Measurements from ENCODE around the gene FZD4.
"Not testable (repeated sequence)": the region's sequence is repeated elsewhere in the genome, so short reads cannot be mapped to it uniquely, and the experiment has no call there.

The FZD4 gene

GRCh38 chr11:86955361-86956120, at the start of gene FZD4:
Gene FZD4 (minus strand): TSS chr11:86955395. CDS start chr11:86955085, 310 bp downstream.
- peak; percentile 73 for DNase-seq (ENCODE audit: low spot score)

- DNase-seq (ENCODE audit: low spot score): not testable (repeated sequence)
Measured at GRCh38 chr11:87004281-87004680, 49.1 kb upstream of the FZD4 start.

DNA sequence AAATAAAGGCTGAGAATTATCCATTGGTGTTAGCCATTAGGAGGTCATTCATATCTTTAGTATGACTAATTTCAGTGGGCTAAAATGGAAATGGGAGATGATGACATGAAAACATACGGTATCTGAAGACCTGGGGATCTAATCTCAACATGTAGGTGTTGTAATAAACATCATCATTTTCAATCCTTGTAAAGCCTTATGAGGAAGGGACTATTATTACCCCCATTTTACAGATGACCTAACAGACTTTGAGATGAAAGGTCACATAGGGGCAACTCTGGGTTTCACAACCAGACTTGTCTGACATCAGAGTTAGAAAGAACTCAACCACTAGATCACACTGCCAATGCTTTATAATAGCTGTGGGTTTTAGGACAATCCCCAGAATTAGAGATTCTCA, 47.7 kb upstream of the FZD4 start:
- DNase-seq (ENCODE audit: low spot score): no peak

GRCh38 chr11:86999859-87000753, 44.9 kb upstream of the FZD4 start:
- peak; percentile 31 for DNase-seq (ENCODE audit: low spot score)

GRCh38 chr11:86999388-86999787, 44.2 kb upstream of the FZD4 start:
- DNase-seq (ENCODE audit: low spot score): no peak

GRCh38 chr11:86996953-86997570, 41.9 kb upstream of the FZD4 start:
- DNase-seq (ENCODE audit: low spot score): no peak

GRCh38 chr11:86993031-86993430, 37.8 kb upstream of the FZD4 start:
- DNase-seq (ENCODE audit: low spot score): no peak

DNA sequence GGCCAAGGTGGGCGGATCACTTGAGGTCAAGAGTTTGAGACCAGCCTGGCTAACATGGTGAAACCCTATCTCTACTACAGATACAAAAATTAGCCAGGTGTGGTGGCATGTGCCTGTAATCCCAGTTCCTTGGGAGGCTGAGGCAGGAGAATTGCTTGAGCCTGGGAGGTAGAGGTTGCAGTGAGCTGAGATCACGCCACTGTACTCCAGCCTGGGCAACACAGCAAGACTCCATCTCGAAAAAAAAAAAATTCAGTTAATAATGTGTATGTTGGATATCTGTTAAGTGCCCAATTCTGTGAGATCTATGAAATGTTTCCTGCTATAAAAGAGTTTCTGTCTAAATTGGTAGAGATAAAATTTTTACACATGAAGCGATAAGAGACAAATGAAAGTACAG, 37.1 kb upstream of the FZD4 start:
- not testable (repeated sequence) for DNase-seq (ENCODE audit: low spot score)

GRCh38 chr11:86991341-86991740, 36.1 kb upstream of the FZD4 start:
- no peak for DNase-seq (ENCODE audit: low spot score)

- no peak for DNase-seq (ENCODE audit: low spot score)
Measured at GRCh38 chr11:86990515-86990914, 35.3 kb upstream of the FZD4 start.

DNA sequence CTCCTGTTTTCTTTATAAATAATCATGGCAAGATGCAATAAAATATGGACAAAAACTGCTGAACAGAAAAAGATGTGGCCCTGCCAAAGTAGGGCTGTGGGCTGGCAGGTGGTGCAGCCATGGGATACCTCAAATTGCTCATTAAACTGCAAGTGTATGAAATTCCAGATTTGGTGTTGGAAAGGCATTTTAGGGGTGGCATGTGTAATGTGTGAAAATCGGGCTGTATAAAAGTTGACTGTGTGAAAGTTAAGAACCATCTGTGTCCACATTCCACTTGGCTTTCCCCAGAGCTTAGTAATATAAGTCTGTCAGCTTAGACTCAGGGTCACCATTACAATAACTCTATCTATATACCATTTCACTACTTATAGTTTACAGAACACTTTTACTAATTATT, 34.8 kb upstream of the FZD4 start:
- no peak for DNase-seq (ENCODE audit: low spot score)

DNA sequence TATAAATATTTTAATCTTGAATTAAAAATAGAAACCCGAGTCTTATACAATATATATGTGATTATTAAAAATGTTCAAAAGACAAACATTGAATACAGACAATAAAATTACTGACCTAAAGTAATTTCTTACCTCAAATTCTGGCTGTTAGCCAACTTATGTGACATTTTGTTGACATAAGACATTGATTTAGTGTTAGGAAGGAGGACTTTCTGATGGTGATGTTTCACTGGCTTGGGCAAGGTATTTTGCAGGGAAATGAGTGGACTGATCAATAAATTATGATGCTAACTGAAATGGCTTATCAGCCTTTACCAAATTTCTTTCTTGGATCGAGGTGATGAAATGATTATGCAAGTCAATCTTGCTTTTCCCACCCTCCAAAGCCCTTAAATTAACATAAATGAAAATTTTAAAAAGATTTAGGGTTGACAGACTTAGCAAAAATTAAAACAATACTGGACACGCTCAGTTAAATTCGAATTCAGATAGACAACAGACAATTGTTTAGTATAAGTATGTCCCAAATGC, 33.2 kb upstream of the FZD4 start:
- no peak for DNase-seq (ENCODE audit: low spot score)

- no peak for DNase-seq (ENCODE audit: low spot score)
Measured at GRCh38 chr11:86987679-86988078, 32.5 kb upstream of the FZD4 start.

DNA sequence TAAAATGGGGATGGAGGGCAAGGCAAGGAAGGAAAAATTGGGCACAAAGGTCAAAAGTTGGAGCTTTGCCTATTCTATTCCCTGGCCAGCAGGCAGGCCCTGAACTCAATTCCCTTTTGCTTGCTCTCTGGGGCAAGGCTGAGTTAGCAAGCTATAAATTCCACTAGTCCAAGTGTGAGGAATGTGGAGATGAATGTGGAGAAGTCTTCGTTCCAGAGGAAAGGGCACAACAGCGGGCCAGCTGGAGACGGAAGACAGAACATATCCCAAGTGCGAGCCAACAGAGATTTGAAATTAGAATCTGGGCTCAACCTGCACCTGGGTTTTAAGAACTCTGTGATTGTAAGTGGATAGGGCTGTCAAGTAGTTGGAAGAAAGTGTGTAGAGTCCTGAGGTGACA, 29.5 kb upstream of the FZD4 start:
- DNase-seq (ENCODE audit: low spot score): no peak

- DNase-seq (ENCODE audit: low spot score): no peak
Measured at GRCh38 chr11:86983021-86983488, 27.9 kb upstream of the FZD4 start.

- no peak for DNase-seq (ENCODE audit: low spot score)
Measured at GRCh38 chr11:86981777-86982540, 26.8 kb upstream of the FZD4 start.

GRCh38 chr11:86980086-86980796, 25.0 kb upstream of the FZD4 start:
- DNase-seq (ENCODE audit: low spot score): no peak

DNA sequence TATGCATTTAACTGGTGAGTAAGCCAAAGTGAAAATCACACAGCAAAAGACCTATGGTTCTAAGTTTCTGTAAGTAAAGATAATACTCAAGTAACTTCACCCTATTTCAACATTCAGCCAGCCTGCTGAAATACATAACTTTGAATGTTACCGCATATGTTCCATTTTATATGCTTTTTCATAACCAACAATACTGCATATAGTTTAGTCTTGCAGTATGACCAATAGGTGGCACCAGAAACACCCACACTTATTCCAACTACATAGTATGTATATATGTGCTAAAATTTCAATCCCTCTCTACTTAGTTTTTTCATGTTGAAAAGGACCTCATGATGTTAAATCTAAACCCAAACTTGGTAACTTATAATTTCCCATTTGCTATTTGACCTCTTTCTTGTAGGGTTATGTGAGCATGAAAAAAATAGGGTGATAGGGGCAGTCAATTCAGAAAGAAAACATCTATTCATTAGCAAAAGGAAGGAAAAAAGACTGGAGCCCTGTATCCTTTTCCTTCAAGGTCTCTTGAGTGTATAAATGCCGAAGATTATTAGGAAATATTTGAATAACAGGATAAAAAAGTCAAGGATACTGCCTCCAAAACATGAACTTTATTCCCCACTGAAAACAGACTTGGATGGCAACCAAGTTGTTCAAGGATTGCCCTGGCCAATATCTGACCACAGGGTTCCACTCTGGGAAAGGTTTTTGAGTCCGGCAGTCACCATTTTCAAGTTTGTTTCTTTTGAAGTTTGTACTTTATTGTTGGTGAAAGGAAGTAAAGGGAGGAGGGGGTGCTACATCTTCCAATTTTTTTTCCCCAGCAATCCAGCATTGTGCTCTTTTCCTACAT, 23.8 kb upstream of the FZD4 start:
- no peak for DNase-seq (ENCODE audit: low spot score)

GRCh38 chr11:86978247-86978646, 23.1 kb upstream of the FZD4 start:
- DNase-seq (ENCODE audit: low spot score): no peak

- no peak for DNase-seq (ENCODE audit: low spot score)
Measured at GRCh38 chr11:86977441-86978050, 22.4 kb upstream of the FZD4 start.

Data from HuH-7.5 (cell line).